A673 (cell line): Measurements from ENCODE around the gene IPPK.
"Not testable (repeated sequence)": the region's sequence is repeated elsewhere in the genome, so short reads cannot be mapped to it uniquely, and the experiment has no call there.

Experiments
- EZH2 ChIP-seq: fragments of 200-600 bp; sonication (generic); IDR thresholded peaks from 2 replicates; pipeline ENCODE4 v1.6.1; 2017; ENCODE audit warnings: borderline replicate concordance, low read depth, mild to moderate bottlenecking, mixed read lengths, antibody characterized with exemption, low read length; ENCODE audit not compliant: poor library complexity, severe bottlenecking
- TF ChIP-seq, protein P1 (sequence below): fragments of 300-800, 200-600 bp; sonication (generic); conservative IDR thresholded peaks from 2 replicates; pipeline ENCODE4 v1.5.1; 2017; ENCODE audit warnings: low read depth, mild to moderate bottlenecking, antibody characterized with exemption, low read length, moderate library complexity, mixed read lengths

DNA sequence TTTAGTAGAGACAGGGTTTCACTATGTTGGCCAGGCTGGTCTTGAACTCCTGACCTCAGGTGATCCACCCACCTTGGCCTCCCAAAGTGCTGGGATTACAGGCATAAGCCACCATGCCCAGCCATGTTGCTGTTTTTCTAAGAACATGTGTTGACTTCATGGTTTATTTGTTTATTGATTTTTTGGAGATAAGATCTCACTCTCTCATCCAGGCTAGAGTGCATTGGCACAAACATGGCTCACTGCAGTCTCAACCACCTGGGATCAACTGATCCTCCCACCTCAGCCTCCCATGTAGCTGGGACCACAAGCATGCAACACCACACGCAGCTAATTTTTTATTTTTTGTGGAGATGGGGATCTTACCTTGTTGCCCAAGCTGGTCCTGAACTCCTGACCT is 74.9 kb downstream of the IPPK start:
- TF ChIP-seq, protein P1, sequence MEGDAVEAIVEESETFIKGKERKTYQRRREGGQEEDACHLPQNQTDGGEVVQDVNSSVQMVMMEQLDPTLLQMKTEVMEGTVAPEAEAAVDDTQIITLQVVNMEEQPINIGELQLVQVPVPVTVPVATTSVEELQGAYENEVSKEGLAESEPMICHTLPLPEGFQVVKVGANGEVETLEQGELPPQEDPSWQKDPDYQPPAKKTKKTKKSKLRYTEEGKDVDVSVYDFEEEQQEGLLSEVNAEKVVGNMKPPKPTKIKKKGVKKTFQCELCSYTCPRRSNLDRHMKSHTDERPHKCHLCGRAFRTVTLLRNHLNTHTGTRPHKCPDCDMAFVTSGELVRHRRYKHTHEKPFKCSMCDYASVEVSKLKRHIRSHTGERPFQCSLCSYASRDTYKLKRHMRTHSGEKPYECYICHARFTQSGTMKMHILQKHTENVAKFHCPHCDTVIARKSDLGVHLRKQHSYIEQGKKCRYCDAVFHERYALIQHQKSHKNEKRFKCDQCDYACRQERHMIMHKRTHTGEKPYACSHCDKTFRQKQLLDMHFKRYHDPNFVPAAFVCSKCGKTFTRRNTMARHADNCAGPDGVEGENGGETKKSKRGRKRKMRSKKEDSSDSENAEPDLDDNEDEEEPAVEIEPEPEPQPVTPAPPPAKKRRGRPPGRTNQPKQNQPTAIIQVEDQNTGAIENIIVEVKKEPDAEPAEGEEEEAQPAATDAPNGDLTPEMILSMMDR, result not testable (repeated sequence)
- TF ChIP-seq EZH2, result not testable (repeated sequence)
